ENCODE results near the gene ZNF813. TPM values are rescaled to one million over a fixed set of nuclear protein-coding genes. Genes with fewer than 3 reads are reported as not detected.
A peak's percentile ranks its signal among the peaks of the same experiment; 100 is the strongest.

The ZNF813 gene
- total and polyA plus RNA-seq, 2 experiments from 2014 or later, result 2.8 to 8.6 TPM

GRCh38 chr19:53537121-53537520 lies 69.6 kb downstream of the ZNF813 start:
- Histone ChIP-seq H3K4me1 (ENCODE audit: insufficient read depth) (peaks cover 6% of the 10 kb centered on the region), H3K27ac (peak overlapping the region; percentile 93), H2AFZ (peak overlapping the region; percentile 81), H3K9me3 (ENCODE audit: low read depth) (no peaks in the 10 kb centered on the region), H3K36me3 (replicated peaks; ENCODE audit: insufficient read depth, low read depth) (no peaks in the 10 kb centered on the region), H4K20me1 (ENCODE audit: insufficient read depth, poor library complexity, severe bottlenecking) (no peaks in the 10 kb centered on the region), H3K9me2 (replicated peaks; ENCODE audit: insufficient read depth) (no peaks in the 10 kb centered on the region), H3K4me3 (peak overlapping the region; percentile 66), H3K79me2 (peaks cover 4% of the 10 kb centered on the region), H3K4me2 (peak overlapping the region; percentile 77), H3K27me3 (no peaks in the 10 kb centered on the region)
- peak; percentile 34 for DNase-seq (ENCODE audit: low spot score)
- TF ChIP-seq EZH2phosphoT487 (IDR thresholded peaks at IDR 0.05; ENCODE audit: low read depth, severe bottlenecking, unreplicated experiment), result no peak
- no peak for TF ChIP-seq EZH2 (IDR thresholded peaks at IDR 0.05; ENCODE audit: borderline replicate concordance)
- TF ChIP-seq, protein P1, sequence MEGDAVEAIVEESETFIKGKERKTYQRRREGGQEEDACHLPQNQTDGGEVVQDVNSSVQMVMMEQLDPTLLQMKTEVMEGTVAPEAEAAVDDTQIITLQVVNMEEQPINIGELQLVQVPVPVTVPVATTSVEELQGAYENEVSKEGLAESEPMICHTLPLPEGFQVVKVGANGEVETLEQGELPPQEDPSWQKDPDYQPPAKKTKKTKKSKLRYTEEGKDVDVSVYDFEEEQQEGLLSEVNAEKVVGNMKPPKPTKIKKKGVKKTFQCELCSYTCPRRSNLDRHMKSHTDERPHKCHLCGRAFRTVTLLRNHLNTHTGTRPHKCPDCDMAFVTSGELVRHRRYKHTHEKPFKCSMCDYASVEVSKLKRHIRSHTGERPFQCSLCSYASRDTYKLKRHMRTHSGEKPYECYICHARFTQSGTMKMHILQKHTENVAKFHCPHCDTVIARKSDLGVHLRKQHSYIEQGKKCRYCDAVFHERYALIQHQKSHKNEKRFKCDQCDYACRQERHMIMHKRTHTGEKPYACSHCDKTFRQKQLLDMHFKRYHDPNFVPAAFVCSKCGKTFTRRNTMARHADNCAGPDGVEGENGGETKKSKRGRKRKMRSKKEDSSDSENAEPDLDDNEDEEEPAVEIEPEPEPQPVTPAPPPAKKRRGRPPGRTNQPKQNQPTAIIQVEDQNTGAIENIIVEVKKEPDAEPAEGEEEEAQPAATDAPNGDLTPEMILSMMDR (IDR thresholded peaks at IDR 0.05; ENCODE audit: poor library complexity), result no peak
- WGBS (ENCODE audit: low lambda C conversion rate, missing lambda C conversion rate), result 66% methylated on average over 11 of the region's 11 CpGs

DNA sequence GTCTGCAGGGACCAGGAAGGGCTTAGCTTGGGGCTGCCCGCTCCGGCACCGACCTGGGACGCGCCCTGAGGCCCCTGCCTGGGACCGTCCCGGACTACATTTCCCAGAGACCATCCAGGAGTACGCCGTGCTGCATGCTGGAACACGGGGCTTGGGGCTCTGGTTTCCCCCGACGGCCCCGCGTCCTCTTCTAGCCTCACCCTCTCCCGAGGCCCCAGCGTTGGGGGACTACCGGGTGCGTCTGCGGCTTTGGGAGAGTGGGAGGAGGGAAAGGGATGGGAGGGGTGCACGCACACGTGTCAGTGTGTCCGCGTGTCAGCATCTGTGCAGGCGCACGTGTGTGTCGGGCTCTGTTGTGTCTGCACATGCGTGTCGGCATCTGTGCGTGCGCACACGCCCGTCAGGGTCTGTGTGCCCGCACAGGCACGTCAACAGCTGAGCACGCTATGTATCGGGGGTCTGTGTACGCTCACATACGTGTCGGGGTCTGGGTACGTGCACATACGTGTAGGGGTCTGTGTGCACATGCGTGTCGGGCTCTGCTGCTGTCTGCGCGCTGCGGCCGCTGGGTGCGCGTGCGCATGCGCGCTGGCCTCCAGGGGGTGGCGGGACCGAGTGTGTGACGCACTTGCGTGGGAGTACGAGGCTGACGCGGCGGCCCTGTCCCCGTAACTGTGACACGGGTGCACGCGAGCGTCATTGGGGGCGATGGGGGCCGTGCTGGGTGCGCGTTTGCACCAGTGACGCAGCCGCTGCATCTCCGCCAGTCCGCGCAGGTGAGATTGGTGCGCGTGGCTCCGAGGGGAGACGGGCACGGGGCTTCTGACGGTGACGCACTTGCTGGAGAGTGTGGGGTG lies 70.2 kb downstream of the ZNF813 start, which contains the start of gene ZNF331:
ZNF331 (plus strand) TSS at position 625 of the 857 bp plus-strand sequence. CDS start 31,232 bp downstream, outside the sequence.
- TF ChIP-seq EZH2phosphoT487 (IDR thresholded peaks at IDR 0.05; ENCODE audit: low read depth, severe bottlenecking, unreplicated experiment), result no peak
- TF ChIP-seq, protein P1 (IDR thresholded peaks at IDR 0.05; ENCODE audit: poor library complexity), result peak; percentile 30

GRCh38 chr19:53538378-53539109 lies 71.0 kb downstream of the ZNF813 start:
- Histone ChIP-seq H3K9me3 (ENCODE audit: low read depth) (no peaks in the 10 kb centered on the region), H3K4me3 (peak overlapping the region; percentile 66), H3K9me2 (replicated peaks; ENCODE audit: insufficient read depth) (no peaks in the 10 kb centered on the region), H3K4me2 (peak overlapping the region; percentile 77), H3K27ac (peak overlapping the region; percentile 93), H3K27me3 (no peaks in the 10 kb centered on the region), H2AFZ (peak overlapping the region; percentile 81), H3K36me3 (replicated peaks; ENCODE audit: insufficient read depth, low read depth) (no peaks in the 10 kb centered on the region), H3K79me2 (peaks cover 12% of the 10 kb centered on the region), H3K4me1 (ENCODE audit: insufficient read depth) (peaks cover 6% of the 10 kb centered on the region), H4K20me1 (ENCODE audit: insufficient read depth, poor library complexity, severe bottlenecking) (no peaks in the 10 kb centered on the region)
- no peak for DNase-seq (ENCODE audit: low spot score)
- TF ChIP-seq EZH2phosphoT487 (IDR thresholded peaks at IDR 0.05; ENCODE audit: low read depth, severe bottlenecking, unreplicated experiment) (no peak), EZH2 (IDR thresholded peaks at IDR 0.05; ENCODE audit: borderline replicate concordance) (no peak)
- TF ChIP-seq, protein P1 (IDR thresholded peaks at IDR 0.05; ENCODE audit: poor library complexity), result no peak
- 49% methylated on average over 30 of the region's 36 CpGs for WGBS (ENCODE audit: low lambda C conversion rate, missing lambda C conversion rate)

More for the DNA sequence above, 70.2 kb downstream of the ZNF813 start, which contains the start of gene ZNF331:
- no peaks in the 10 kb centered on the region for H3K9me3 ChIP-seq (ENCODE audit: low read depth)
- peak within 1 kb of the TSS; percentile 93 for H3K27ac ChIP-seq
- peak; percentile 86 for DNase-seq (ENCODE audit: low spot score)
- H3K36me3 ChIP-seq (replicated peaks; ENCODE audit: insufficient read depth, low read depth), result no peaks in the 10 kb centered on the region
- H4K20me1 ChIP-seq (ENCODE audit: insufficient read depth, poor library complexity, severe bottlenecking), result no peaks in the 10 kb centered on the region
- H3K79me2 ChIP-seq, result peaks cover 10% of the 10 kb centered on the region
- H3K9me2 ChIP-seq (replicated peaks; ENCODE audit: insufficient read depth), result no peaks in the 10 kb centered on the region
- H2AFZ ChIP-seq, result peak within 1 kb of the TSS; percentile 81
- 45% methylated on average over 80 of the region's 81 CpGs for WGBS (ENCODE audit: low lambda C conversion rate, missing lambda C conversion rate)
- no peaks in the 10 kb centered on the region for H3K27me3 ChIP-seq
- H3K4me3 ChIP-seq, result peak within 1 kb of the TSS; percentile 66
- H3K4me2 ChIP-seq, result peak within 1 kb of the TSS; percentile 77
- H3K4me1 ChIP-seq (ENCODE audit: insufficient read depth), result peaks cover 6% of the 10 kb centered on the region
